K562 (cell line): ENCODE results near the gene HOXD13. TPM values are rescaled to one million over a fixed set of nuclear protein-coding genes. Genes with fewer than 3 reads are reported as not detected.

Source experiments
- GABPA ChIP-seq: fragments of 200-800 bp; sonication (Bioruptor generic); conservative IDR thresholded peaks from 2 replicates; pipeline ENCODE4 v1.6.1; 2016; ENCODE audit warnings: low read depth, missing genetic modification characterization, missing compliant biosample characterization
- ILF3 ChIP-seq: fragments of 450-650 bp; IDR thresholded peaks from 2 replicates; pipeline ENCODE4 v1.6.1; 2018; ENCODE audit warnings: antibody characterized with exemption, mild to moderate bottlenecking, moderate library complexity, borderline replicate concordance
- MGA ChIP-seq: fragments of 450-650 bp; IDR thresholded peaks from 2 replicates; pipeline ENCODE4 v1.6.1; 2016; ENCODE audit warnings: mild to moderate bottlenecking, moderate library complexity
- MNT ChIP-seq, 2 experiments: fragments of 450-650 bp; conservative IDR thresholded peaks; 2 replicates each; pipeline ENCODE4 v1.6.1; 2017; ENCODE audit warnings: mild to moderate bottlenecking in 2 of 2, moderate library complexity in 2 of 2
- MYC ChIP-seq, 2 experiments: fragments of 250-450 bp in 1 of 2; sonication (Bioruptor Pico) in 1 of 2; IDR thresholded peaks; 2 replicates each; pipeline versions ENCODE4 v1.5.1 to v1.6.1; 2012 to 2021; ENCODE audit warnings: low read depth in 2 of 2, borderline replicate concordance in 1 of 2, improper control_type of control experiment in 1 of 2, low read length in 1 of 2, mild to moderate bottlenecking in 1 of 2, moderate library complexity in 1 of 2
- NR4A1 ChIP-seq, 2 experiments: fragments of 250-450 bp in 1 of 2; fragments of 450-650 bp in 1 of 2; sonication (Bioruptor Pico) in 1 of 2; IDR thresholded peaks; 2 replicates each; pipeline versions ENCODE4 v1.4.0 to v1.6.1; 2016 to 2020; ENCODE audit warnings: mild to moderate bottlenecking in 2 of 2, missing compliant biosample characterization in 1 of 2, missing genetic modification characterization in 1 of 2, moderate library complexity in 1 of 2
- NRF1 ChIP-seq, 2 experiments: fragments of 450-650 bp; IDR thresholded peaks in 1 of 2; conservative IDR thresholded peaks in 1 of 2; 2 replicates each; pipeline ENCODE4 v1.6.1; 2014; ENCODE audit warnings: mild to moderate bottlenecking in 2 of 2
- RBM22 ChIP-seq: fragments of 200-400 bp; formaldehyde crosslinking; IDR thresholded peaks from 2 replicates; pipeline ENCODE4 v1.6.1; 2018; ENCODE audit warnings: low read length, low read depth; ENCODE audit not compliant: poor library complexity, severe bottlenecking
- TCF3 ChIP-seq: sonication (generic); formaldehyde crosslinking; IDR thresholded peaks from 2 replicates; pipeline ENCODE4 v1.4.0; 2020; ENCODE audit warnings: mild to moderate bottlenecking, missing genetic modification reagents
- USF2 ChIP-seq: sonication (generic); formaldehyde crosslinking; IDR thresholded peaks from 2 replicates; pipeline ENCODE4 v1.5.0; 2020; ENCODE audit warnings: missing genetic modification reagents
- polyA plus RNA-seq, 8 experiments: library from polyadenylated mRNA; depleted of rRNA in 4 of 8; stranded (reverse) in 5 of 8; unstranded in 3 of 8; fragments of >200 nt; fragmentation: Nextera tagmentation in 2 of 8; fragmentation: Illumina TruSeq in 1 of 8; extraction: Ambion mirVana in 2 of 8; extraction: Trizol in 1 of 8; gene quantifications; 2 replicates each; pipeline versions ENCODE4 v1.2.1 to v1.2.3, GENCODE V29; 2011 to 2014; ENCODE audit warnings: inconsistent platforms in 1 of 8, missing spikeins in 1 of 8
- total RNA-seq, 7 experiments: library from RNA; depleted of rRNA in 6 of 7; stranded (reverse); fragments of >200 nt in 6 of 7; fragmentation: Illumina TruSeq in 2 of 7; extraction: Trizol in 2 of 7; gene quantifications; 2 replicates each; pipeline versions ENCODE4 v1.2.1 to v1.2.3, GENCODE V29; 2011 to 2021; ENCODE audit warnings: low replicate concordance in 1 of 7

The HOXD13 gene
- total and polyA plus RNA-seq, 9 of the 15 experiments (the other 6 are each of a cell fraction or from before 2014, with no cell fraction given), result 0.03 to 0.04 TPM; not detected in 7

DNA sequence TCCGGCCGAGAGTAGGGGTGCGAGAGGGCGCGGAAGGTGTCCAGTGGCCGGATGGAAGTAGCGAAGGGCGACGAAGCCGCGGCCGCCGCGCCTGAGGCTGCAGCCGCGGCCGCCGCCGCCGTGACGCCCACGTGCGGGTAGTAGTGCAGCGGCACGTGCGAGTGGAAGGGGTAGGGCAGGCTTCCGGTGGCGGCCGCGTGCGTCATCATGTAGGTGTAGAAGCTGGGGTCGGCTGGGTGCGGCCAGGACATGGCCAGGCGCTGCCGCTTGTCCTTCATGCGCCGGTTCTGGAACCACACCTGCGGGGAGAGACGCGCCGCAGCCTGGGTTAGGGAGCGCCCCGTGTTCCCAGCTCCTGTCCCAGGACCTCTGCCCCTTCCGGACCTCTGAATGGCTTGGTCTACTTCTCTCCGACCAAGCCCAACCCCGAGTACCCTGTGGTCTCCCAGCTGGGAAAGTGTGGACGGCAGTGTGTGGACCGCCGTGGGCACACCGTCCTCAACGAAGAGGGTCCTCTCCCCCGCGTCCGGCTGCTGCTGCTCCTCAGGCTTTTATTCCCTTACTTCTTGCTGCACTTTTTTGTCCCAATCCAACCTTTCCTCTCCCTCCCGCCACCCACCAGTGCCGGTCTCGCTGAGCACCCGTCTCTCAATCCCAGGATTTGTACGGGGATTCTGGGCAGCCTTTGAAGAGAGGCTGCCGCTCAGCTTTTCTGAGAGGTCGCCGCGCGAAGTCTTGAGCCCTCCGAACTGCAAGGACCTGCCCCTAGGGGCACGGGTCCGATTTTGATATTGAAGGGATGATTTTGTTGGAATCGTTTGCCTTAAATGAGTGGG is 11.8 kb upstream of the HOXD13 start (continued):
- TF ChIP-seq MGA (peak; percentile 85), NR4A1 (CRISPR knock-in tag; IDR thresholded peaks at IDR 0.05) (no peak), NR4A1 (tag; IDR thresholded peaks at IDR 0.05) (peak; percentile 57; the same call in 1 of the 2 replicates), USF2 (CRISPR knock-in tag) (0 out of 2 replicates have a peak, but pooled peaks have one; percentile 26), NRF1 (conservative IDR thresholded peaks at IDR 0.05 in 1 of 2, IDR thresholded peaks at IDR 0.05 in 1 of 2) (no peak), MNT (conservative IDR thresholded peaks at IDR 0.05) (0 out of 4 replicates have a peak, but pooled peaks of 1 of the 2 experiments have one; percentile 36), ILF3 (no peak), RBM22 (no peak), TCF3 (CRISPR knock-in tag) (no peak), GABPA (tag) (peak; percentile 55; the same call in 1 of the 2 replicates), MYC (IDR thresholded peaks at IDR 0.05; ENCODE audit: low read depth, low read length) (peak; percentile 66), MYC (CRISPR knock-in tag; IDR thresholded peaks at IDR 0.05; ENCODE audit: borderline replicate concordance, low read depth) (no peak)
